Gastrocnemius medialis (tissue), 4 donors: ENCODE results near the gene UFL1. TPM values are rescaled to one million over a fixed set of nuclear protein-coding genes. Genes with fewer than 3 reads are reported as not detected.

Experiments
- ATAC-seq, 2 donors: fragments of 150-250 bp; one replicate each; pipeline ENCODE4 v1.9.1; 2016
- DNase-seq, 2 donors: peaks; one replicate each; pipeline ENCODE4 v3.0.0-alpha.2; 2019
- H3K27ac ChIP-seq, 4 donors: fragments of 200-600 bp; sonication (generic); 1 replicate in 1 of 4; 2 replicates in 3 of 4; pipeline ENCODE4 v1.5.1; 2016 to 2018; ENCODE audit warnings: mild to moderate bottlenecking in 2 of 4, moderate library complexity in 1 of 4
- H3K27me3 ChIP-seq, 3 donors: fragments of 200-600 bp; sonication (generic) in 2 of 3; 1 replicate in 1 of 3; 2 replicates in 2 of 3; pipeline versions ENCODE4 v1.5.1 to v1.6.0; 2016 to 2019; ENCODE audit warnings: mild to moderate bottlenecking in 1 of 3, moderate library complexity in 1 of 3
- H3K36me3 ChIP-seq, 2 donors: fragments of 200-600 bp; sonication (generic) in 1 of 2; one replicate each; pipeline ENCODE4 v1.5.1; 2017 to 2018
- H3K4me1 ChIP-seq, 2 donors: fragments of 200-600 bp; sonication (generic) in 1 of 2; one replicate each; pipeline ENCODE4 v1.5.1; 2016 to 2017; ENCODE audit warnings: mild to moderate bottlenecking in 2 of 2
- H3K4me3 ChIP-seq, 4 donors: fragments of 200-600 bp; sonication (generic) in 3 of 4; 1 replicate in 1 of 4; 2 replicates in 3 of 4; pipeline ENCODE4 v1.5.1; 2016 to 2019; ENCODE audit warnings: mild to moderate bottlenecking in 2 of 4
- H3K9me3 ChIP-seq, 3 donors: fragments of 200-600 bp; sonication (generic) in 2 of 3; 1 replicate in 1 of 3; 2 replicates in 2 of 3; pipeline ENCODE4 v1.5.1; 2016 to 2019
- CTCF ChIP-seq, 5 experiments: fragments of 450-650 bp in 3 of 5; fragments of 200-600 bp in 2 of 5; sonication (generic) in 2 of 5; IDR thresholded peaks in 4 of 5; conservative IDR thresholded peaks in 1 of 5; 1 replicate in 4 of 5; 2 replicates in 1 of 5; pipeline ENCODE4 v1.5.1; 2016 to 2019; ENCODE audit warnings: antibody characterized with exemption in 5 of 5, mild to moderate bottlenecking in 3 of 5, moderate library complexity in 3 of 5
- POLR2A ChIP-seq, 2 donors: fragments of 450-650 bp; IDR thresholded peaks; one replicate each; pipeline ENCODE4 v1.6.1; 2017; ENCODE audit warnings: antibody characterized with exemption in 2 of 2, mild to moderate bottlenecking in 2 of 2, moderate library complexity in 2 of 2
- in situ Hi-C, 4 donors: fragments of 200-750 bp; cut with MboI; loops; one replicate each; pipeline versions ENCODE4 v1.15.0 to v1.8.0; 2017; ENCODE audit warnings: low sequenced_read_pairs in 4 of 4
- intact Hi-C: fragments of 100-400 bp; cut with DNase I; formaldehyde crosslinking; loops from one replicate; pipeline ENCODE4 v1.15.1; 2023; ENCODE audit warnings: low total_unique reads
- total RNA-seq, 4 donors: library from RNA; depleted of rRNA; stranded (reverse); fragments of >200 nt; gene quantifications; one replicate each; pipeline versions ENCODE4 v1.1.0 to v1.2.3, GENCODE V29; 2016

UFL1 gene
- total RNA-seq, 4 donors from 2014 or later = 25.2 to 38.2 (median 29.2) TPM

DNA sequence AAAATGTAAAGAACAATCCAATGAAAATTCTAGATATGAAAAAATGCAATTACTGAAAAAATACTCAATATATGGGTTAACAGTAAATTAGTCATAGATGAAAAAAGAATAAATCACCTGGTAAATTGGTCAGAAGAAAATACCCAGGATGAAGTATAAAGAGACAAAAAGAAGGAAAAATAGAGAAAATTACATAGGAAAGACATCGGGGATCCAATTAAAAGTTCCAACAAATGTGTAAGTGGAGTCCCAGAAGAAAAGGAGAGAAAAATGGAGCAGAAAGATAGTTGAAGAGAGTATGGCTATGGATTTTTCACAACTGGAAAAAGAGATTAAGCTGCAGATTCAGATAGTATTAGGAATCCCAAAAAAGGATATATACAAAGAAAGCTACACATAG, 18.7 kb upstream of the UFL1 start:
- Histone ChIP-seq H3K36me3 (no peaks in the 10 kb centered on the region), H3K4me1 (no peaks in the 10 kb centered on the region), H3K4me3 (no peak overlapping the region), H3K27me3 (no peaks in the 10 kb centered on the region), H3K9me3 (peaks cover 0 to 6% (median 0%) of the 10 kb centered on the region in 3 donors), H3K27ac (no peak overlapping the region)
- intact Hi-C loops = no loop called here
- in situ Hi-C loops = no loop called here
- TF ChIP-seq POLR2A (IDR thresholded peaks at IDR 0.05) = no peak
- TF ChIP-seq CTCF (IDR thresholded peaks at IDR 0.05 in 4 of 5, conservative IDR thresholded peaks at IDR 0.05 in 1 of 5) = no peak
- DNase-seq (no peak), ATAC-seq (no peak)

DNA sequence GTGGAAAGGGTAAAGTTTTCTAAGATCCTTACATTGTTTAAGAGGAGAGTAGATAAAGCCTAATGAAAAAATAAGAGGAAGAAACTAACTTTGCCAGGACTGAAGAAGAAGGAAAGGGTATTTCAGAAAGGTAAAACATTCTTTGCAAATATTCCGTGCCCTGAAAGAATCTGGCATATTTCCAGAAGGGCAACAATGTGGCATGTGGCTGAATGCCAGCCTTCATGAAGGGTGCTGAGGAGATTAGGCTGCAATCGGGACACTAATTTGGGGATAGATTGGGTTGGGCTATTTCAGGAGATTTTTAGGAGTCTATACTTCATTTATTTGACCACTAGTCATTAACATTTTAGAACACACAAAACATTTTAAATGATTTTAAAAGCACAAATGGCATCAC, 16.2 kb upstream of the UFL1 start:
- DNase-seq = no peak
- in situ Hi-C loops = no loop called here
- TF ChIP-seq CTCF (IDR thresholded peaks at IDR 0.05 in 4 of 5, conservative IDR thresholded peaks at IDR 0.05 in 1 of 5) = no peak
- TF ChIP-seq POLR2A (IDR thresholded peaks at IDR 0.05) = no peak
- Histone ChIP-seq H3K27me3 (no peaks in the 10 kb centered on the region), H3K27ac (no peak overlapping the region), H3K4me1 (no peaks in the 10 kb centered on the region), H3K4me3 (no peak overlapping the region), H3K36me3 (no peaks in the 10 kb centered on the region), H3K9me3 (peaks cover 0 to 6% (median 0%) of the 10 kb centered on the region in 3 donors)
- ATAC-seq = no peak
- intact Hi-C loops = no loop called here

DNA sequence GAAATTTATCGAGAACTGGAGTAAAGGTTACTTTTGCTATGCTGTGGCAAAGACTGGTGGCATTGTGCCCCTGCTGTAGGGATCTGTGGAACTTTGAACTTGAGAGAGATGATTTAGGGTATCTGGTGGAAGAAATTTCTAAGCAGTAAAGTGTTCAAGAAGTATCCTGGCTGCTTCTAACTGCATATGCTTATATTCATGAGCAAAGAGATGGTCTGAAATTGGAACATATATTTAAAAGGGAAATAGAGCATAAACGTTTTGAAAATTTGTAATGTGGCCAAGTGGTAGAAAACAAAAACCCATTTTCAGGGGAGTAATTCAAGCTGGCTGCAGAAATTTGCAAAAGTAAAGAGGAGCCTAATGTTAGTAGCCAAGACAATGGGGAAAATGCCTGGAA, 12.3 kb upstream of the UFL1 start:
- H3K9me3 ChIP-seq = no peaks in the 10 kb centered on the region
- no peaks in the 10 kb centered on the region for H3K27me3 ChIP-seq
- no peak overlapping the region for H3K4me3 ChIP-seq
- H3K4me1 ChIP-seq = no peaks in the 10 kb centered on the region
- H3K27ac ChIP-seq = no peak overlapping the region
- TF ChIP-seq CTCF (IDR thresholded peaks at IDR 0.05 in 4 of 5, conservative IDR thresholded peaks at IDR 0.05 in 1 of 5) = no peak
- no peak for TF ChIP-seq POLR2A (IDR thresholded peaks at IDR 0.05)
- in situ Hi-C loops = no loop called here
- H3K36me3 ChIP-seq = no peaks in the 10 kb centered on the region
- ATAC-seq = no peak
- intact Hi-C loops = no loop called here
- DNase-seq = no peak

DNA sequence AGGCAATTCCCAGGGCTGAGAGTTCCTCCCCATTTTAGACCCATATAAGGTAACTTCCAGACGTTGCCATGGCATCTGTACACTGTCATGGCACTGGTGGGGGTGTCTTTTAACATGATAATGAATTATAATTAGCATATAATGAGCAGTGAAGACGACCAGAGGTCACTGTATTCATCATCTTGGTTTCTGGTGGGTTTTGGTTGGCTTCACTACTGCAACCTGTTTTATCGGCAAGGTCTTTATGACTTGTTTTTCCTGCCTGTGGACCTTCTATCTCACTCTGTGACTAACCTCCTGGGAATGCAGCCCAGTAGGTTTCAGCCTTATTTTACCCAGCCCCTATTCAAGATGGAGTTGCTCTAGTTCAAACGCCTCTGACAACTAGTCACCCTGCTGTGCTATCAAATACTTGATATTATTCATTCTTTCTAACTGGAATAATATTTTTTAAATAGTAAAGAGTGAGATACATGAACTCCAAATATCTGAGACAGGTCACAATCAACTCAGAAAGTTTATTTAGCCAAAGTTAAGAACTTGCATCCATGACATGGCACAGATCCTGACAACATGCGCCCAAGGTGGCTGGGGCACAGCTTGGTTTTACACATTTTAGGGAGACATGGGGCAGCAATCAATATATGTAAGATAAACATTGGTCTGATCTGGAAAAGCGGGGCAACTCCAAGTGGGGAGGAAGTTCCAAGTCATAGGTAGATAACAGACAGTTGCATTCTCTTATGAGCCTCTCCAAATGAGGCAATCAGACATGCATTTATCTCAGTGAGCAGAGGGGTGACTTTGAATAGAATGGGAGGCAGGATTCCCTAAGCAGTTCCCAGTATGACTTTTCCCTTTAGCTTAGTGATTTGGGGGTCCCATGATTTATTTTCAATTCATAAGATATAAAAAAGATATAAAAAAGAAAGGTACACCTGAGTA, 1.2 kb upstream of the UFL1 start:
- H3K4me1 ChIP-seq = peaks cover 19 to 25% of the 10 kb centered on the region in 2 donors
- intact Hi-C loops = loop anchor here (5.0 kb wide), 1 partner anchor 377 kb away; the partner anchor contains the start of gene NDUFAF4
- in situ Hi-C loops = loop anchor here in 1 of 4 donors (10.0 kb wide), 1 partner anchor 374 kb away; the partner anchor contains the start of gene NDUFAF4
- ATAC-seq = no peak
- peak overlapping the region; percentile 85 to 96 (median 91) for H3K4me3 ChIP-seq
- no peaks in the 10 kb centered on the region for H3K9me3 ChIP-seq
- no peaks in the 10 kb centered on the region for H3K27me3 ChIP-seq
- peaks cover 0 to 20% of the 10 kb centered on the region in 2 donors for H3K36me3 ChIP-seq
- H3K27ac ChIP-seq = peak overlapping the region in 2 of 4 donors; percentile 96
- no peak for DNase-seq
- TF ChIP-seq POLR2A (IDR thresholded peaks at IDR 0.05) (no peak), CTCF (IDR thresholded peaks at IDR 0.05 in 4 of 5, conservative IDR thresholded peaks at IDR 0.05 in 1 of 5) (no peak)
